Kidney tubule cell (primary cell): ENCODE measurements around the gene FANCC.
A peak's percentile ranks its signal among the peaks of the same experiment; 100 is the strongest.

Source experiments
- DNase-seq: peaks from one replicate; pipeline ENCODE4 v3.0.0-alpha.2; 2018; ENCODE audit warnings: low spot score

Gene FANCC

DNA sequence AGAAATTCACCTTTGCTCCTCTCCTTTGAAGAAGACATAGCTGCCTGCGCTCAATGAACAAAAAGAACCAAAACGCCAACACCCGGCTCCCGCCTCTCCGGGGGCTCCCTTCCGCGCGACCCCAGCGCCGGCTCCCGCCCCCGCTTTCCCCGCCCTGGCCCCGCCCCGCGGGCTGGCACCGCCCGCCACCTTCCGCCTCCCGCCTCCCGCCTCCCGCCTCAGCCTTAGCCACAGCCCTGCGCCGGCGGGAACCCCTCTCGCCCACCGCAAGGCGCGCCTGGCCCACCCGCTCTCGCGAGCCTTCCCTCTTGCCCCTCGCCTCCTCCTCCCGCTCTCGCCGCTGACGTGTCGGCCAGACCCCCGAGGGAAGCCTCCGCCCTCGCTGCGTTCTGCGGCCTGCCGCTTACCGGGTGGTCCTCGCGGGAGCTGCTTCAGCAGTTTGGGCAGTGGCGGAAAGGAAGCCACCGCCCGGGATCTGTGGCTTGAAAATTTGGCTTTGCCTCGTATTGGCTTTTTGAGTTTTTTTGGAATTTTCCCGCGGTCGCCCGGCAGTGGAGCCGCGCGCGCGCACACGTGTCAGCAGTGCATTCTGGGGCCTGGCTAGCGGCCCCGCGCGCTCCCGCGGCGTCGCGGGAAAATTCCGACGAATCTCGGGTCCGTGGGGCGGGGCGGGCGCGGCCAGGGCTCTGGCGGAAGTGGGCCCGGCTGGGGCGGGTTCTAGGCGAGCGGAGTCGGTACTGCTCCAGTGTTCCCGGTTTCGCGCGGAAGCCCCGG, at the start of gene FANCC:
FANCC (minus strand) TSS at position 591 of the 774 bp plus-strand sequence. CDS start 68,418 bp downstream, outside the sequence.
- peak; percentile 86 for DNase-seq

- no peak for DNase-seq
These were observed 49.3 kb upstream of the FANCC start for GRCh38 chr9:95366731-95367325.

DNA sequence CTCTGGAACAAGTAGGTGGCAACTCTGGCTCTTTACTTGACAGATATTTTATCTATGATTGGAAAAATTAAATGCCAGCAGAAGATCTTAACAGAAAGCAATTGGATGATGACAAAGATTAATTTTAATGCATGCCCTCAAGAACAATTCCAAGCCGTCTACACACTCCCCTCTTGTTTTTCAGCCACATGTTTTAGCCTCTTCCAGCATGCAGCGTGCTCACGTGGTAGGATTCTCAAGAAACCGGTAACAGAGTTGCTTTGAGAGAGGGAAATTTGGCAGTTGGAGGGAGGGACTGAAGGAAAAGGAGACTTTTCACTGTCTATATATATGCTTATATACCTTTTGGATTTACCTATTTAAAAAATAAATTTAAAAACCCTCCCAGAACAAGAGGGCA, 48.3 kb upstream of the FANCC start:
- no peak for DNase-seq

- no peak for DNase-seq
These were observed 45.7 kb upstream of the FANCC start for GRCh38 chr9:95363051-95363841.

DNA sequence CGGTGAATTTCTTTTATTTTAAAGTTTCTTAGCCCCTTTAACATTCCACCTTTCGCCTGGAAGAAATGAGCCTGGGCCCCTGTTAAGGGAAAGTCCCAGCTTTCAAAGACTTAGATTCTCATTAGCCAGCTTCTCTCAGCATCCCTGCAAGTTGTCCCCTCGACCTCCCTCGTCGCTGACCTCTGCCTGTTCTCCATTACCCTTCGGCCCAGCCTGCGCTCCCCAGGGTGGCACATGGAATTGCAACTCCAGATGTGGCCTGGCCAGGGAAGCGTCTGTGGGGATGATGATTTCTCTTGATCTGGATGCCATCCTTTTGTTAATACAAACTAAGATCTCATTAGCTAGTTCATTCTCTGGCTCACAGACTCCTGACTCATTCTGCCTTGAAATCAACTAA, 43.4 kb upstream of the FANCC start:
- no peak for DNase-seq

GRCh38 chr9:95357316-95357715, 39.8 kb upstream of the FANCC start:
- no peak for DNase-seq

GRCh38 chr9:95355500-95355899, 38.0 kb upstream of the FANCC start:
- DNase-seq, result no peak

GRCh38 chr9:95351051-95351450, 33.5 kb upstream of the FANCC start:
- no peak for DNase-seq

DNA sequence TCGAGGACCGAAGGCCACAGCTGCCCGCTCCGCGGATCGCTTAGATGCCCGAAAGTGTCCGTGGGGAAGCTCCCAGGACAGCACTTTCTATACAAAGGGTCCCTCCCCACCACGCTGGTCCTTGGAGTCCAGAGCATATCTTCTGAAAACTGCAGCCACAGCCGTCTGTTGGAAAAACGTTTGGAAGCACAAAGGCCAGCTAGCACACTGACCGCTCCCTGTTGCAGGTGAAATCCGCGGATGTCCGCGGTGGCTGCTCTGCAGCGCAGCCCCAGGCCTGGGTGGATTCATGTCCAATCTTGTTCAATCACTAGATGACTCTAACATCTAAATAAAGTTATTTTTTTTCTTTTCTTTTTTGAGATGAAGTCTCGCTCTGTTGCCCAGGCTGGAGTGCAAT, 32.8 kb upstream of the FANCC start:
- DNase-seq, result no peak

DNA sequence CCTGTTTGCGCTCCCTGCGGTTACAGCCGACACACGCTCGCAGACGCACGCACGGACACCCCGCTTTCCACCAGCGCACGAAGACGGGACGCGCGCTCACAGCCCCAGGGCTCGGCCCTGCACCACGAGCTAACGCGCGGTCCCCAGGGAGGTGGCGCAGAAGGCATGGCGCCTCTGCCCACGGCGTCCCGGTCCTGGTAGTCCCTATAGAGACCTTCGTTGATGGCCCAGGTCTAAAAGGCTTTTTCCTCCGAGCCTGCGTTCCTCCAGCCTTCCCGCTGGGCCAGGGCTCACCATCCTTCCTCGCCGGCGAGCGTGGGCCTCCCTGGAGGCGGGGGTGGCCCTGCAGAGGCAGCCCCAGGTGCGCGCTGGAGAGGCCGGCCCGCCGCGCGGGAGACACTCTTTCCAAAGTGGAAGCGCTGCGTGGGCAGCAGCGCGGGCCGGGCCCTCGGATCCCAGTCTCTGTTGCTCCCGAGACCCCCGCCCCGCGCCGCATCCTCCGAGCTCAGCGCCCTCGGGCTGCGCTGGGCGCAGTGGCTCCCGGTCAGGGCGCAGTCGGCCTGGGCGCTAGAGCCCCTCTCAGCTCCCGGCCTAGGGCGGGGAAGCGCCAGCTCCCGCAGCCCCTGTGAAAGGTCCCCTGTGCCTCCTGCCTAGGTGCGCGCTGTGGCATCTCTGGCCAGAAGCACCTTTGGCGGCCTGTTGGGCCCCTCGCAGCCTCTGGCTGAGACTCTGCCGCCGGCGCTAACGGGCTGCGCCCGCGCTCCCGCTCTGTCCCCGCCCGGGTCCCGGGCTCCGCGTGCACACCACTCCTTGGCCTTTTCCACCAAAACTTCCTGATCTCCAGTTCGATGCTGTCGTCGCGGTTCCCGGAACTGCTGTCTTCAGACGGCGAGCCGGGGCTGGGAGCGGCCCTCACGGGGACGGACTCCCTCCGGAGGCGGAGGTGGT, 31.9 kb upstream of the FANCC start:
- no peak for DNase-seq

GRCh38 chr9:95346021-95346420, 28.5 kb upstream of the FANCC start:
- no peak for DNase-seq

DNA sequence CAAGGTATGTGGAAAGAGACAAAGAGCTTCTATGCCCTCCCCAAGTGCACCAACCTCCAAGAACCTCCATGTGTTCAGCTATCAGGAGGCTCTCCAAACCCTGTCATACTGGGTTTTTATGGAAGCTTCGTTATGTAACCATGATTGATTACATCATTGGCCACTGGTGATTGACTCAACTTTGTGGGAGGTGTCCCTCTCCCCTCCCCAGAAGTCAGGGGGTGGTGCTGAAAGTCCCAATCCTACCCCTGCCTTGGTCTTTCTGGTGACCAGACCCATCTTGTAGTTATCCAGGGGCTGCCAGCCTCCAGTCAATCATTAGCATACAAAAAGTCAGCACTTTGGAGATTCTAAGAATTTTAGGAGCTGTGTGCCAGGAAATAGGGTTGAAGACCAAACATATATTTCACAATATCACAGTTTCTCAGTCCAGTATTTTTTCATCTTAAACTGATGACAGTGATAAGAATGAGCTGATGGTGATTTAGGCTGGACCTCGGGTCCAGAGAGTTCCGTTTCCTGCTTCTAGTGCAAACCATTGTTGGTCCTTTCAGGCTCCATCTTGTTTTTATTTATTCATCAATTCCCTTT, 27.3 kb upstream of the FANCC start:
- no peak for DNase-seq

GRCh38 chr9:95343725-95344287, 26.3 kb upstream of the FANCC start:
- DNase-seq, result no peak

- DNase-seq, result no peak
These were observed 25.1 kb upstream of the FANCC start for GRCh38 chr9:95342571-95342970.

GRCh38 chr9:95341293-95341962, 23.9 kb upstream of the FANCC start:
- peak; percentile 12 for DNase-seq

GRCh38 chr9:95338243-95338642, 20.7 kb upstream of the FANCC start:
- no peak for DNase-seq

DNA sequence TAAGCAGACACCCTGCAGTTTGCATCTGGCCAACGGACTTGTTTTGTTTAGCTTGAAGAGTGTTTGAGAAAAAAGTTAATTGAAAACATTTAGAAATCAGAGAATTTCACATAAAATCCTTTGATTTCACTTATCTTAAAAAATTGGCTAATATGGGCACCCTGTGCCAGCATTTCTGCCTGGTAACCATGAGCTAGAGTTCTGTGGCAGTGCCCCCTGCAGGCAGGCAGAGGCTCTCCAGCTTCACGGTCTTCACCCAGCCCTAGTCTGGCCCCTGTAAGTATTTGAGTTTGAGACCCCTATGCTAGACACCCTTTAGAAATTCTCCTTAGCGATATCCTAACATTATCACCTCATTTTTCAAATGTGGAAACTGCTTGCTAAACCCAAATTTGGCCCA, 18.8 kb upstream of the FANCC start:
- no peak for DNase-seq

- DNase-seq, result no peak
These were observed 15.9 kb upstream of the FANCC start for GRCh38 chr9:95333426-95333825.

DNA sequence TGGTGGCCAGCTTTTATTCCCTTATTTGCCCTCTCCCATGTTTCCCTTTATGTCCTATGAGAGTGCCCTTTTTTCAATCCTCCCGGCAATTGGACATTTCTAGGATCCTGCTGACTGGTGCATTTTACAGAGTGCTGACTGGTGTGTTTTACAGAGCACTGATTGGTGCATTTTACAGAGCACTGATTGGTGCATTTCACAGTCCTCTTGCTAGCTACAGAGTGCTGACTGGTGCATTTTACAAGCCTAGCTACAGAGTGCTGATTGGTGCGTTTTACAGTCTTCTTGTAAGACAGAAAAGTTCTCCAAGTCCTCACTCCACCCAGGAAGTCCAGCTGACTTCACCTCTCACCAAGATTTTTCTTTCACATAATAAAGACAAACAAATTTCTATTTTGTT, 15.4 kb upstream of the FANCC start:
- DNase-seq, result no peak

DNA sequence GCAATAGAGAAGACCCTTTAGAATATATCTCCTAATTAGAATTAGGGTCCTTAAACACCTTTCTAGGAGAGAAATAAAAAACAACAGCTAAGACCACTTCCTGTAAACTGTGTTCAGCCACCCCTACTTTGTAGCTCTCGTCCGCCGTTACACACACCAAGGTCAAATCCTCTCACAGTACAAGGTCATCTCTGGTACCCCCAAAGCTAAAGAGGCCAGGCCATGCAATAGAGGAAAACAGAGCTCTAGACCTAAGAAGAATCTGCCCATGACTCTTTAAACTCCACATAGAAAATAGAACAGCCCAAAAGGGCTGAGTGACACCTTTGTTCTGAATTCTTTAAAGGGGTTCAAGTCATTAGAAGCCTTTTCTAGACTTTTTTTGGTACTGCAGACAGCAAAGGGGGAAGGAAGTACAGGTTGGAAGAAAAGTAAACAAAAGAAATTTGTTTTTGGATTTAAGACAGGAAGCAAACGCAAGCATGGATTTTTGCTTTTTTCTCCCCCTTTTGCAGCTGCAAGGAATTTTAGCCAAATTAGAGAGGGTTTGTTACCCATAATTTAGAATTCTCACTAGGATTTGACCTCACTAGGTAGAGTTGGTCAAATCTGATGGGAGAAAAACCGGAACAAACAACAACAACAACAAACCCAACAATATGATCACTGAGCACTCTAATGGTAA, 13.4 kb upstream of the FANCC start:
- no peak for DNase-seq
